ENCODE results near the gene ANTXR1. TPM values are rescaled to one million over a fixed set of nuclear protein-coding genes. Genes with fewer than 3 reads are reported as not detected.

ANTXR1 gene
- total RNA-seq, 2 donors from 2014 or later: not detected

DNA sequence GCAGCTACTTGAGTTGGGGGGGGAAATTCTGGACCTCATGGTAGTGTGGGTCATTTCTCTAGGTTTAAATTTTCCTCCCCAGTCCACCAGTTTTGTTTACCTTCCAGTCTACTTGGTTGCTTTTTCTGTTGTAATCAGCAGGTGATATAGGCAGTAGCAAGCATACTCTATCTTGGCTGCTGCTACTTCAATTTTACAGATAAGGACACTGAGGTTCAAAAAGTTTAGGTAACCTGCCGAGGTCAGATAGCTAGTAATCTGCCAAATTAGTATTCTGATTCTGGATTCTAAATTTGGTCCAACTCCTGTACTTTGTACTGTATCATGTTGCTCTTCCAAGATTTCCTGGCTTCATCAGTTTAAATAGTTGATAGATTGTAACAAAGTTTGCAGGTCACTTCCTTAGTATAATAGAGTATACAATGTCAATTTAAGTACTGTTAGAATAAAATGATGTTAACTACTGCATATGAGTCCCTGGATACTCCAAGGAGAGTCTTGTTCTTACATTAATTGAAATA lies 34.7 kb downstream of the ANTXR1 start:
- ATAC-seq: no peak
- H3K9me3 Mint-ChIP-seq: no peaks in the 10 kb centered on the region
- no peak for DNase-seq (ENCODE audit: low spot score in 2 of 2)

GRCh38 chr2:69050802-69051201 lies 37.8 kb downstream of the ANTXR1 start:
- H3K36me3 Mint-ChIP-seq: no peaks in the 10 kb centered on the region
- H3K27ac Mint-ChIP-seq: no peak overlapping the region
- no peak for ATAC-seq

More for the DNA sequence above, 34.7 kb downstream of the ANTXR1 start:
- Mint-ChIP-seq H3K36me3 (no peaks in the 10 kb centered on the region), H3K27ac (no peak overlapping the region)

DNA sequence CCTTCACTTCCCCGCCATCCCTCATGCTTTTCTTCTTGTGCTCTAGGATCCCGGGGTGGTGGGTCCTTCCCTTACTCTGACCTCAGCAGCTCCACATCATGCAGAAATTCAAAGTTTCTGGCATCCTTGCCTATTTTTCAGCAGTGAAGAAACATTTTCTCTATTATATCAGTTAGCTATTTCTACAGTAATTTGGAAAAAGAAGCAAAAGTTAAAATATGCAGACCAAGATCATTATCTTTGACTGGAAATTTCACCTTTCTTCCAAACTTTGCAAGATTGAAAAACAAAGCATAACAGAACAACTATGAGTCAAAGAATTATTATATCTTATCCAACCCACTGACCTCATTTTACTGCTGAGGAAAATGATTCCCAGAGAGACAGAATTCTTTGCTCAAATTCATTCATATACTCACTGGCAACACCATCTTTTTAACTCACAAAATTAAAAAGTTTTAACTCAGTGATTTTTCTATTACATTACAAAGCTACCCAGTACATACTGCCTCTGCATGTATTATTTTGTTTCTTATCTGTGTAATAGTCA lies 40.5 kb downstream of the ANTXR1 start:
- Mint-ChIP-seq H3K9me3 (no peaks in the 10 kb centered on the region), H3K27ac (no peak overlapping the region), H3K36me3 (no peaks in the 10 kb centered on the region)
- ATAC-seq (no peak), DNase-seq (ENCODE audit: low spot score in 2 of 2) (no peak)

More at GRCh38 chr2:69050802-69051201, 37.8 kb downstream of the ANTXR1 start:
- no peaks in the 10 kb centered on the region for H3K9me3 Mint-ChIP-seq
- no peak for DNase-seq (ENCODE audit: low spot score in 2 of 2)

- no peaks in the 10 kb centered on the region for H3K36me3 Mint-ChIP-seq
- no peaks in the 10 kb centered on the region for H3K9me3 Mint-ChIP-seq
- peak in 1 of 2 donors; percentile 20 for DNase-seq (ENCODE audit: low spot score in 2 of 2)
- H3K27ac Mint-ChIP-seq: peak overlapping the region in 1 of 2 donors; percentile 52
- ATAC-seq: peak; percentile 98 to 100
Observed at GRCh38 chr2:69054431-69054830, 41.5 kb downstream of the ANTXR1 start.

DNA sequence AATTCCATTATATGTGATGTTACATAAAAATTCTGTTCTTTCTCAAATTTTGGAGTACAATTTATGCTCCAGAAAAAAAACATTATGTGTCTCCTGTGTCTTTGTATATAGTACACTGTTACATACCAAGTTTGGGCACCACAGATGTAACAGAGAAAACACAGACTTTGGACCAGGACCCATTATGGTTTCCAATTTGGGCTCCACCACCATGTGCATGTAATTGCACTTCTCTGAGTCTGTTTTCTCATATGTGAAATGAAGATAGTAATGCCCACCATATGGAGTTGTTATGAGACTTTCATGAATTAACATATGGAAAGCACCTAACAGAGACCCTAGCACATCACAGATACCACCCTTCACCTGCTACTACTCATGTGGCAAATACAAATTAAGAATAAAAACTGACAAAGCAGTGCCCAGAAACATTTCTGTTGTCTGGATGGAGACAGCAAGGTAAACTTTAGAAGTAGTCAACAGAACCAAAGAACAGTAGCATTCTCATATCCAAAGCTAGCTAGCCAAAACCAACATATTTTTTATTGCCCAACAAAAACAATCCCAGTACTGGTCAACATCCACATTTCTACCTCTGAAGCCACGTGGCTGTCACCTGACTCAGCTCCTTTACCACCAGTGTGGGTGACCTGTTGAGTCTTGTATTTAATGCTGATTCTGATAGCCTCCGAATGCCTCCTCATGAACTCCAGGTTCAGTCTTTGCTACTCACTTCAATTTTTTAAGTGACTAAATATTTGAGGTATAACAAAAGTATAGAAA lies 42.9 kb downstream of the ANTXR1 start:
- DNase-seq (ENCODE audit: low spot score in 2 of 2): no peak
- H3K27ac Mint-ChIP-seq: no peak overlapping the region
- H3K36me3 Mint-ChIP-seq: no peaks in the 10 kb centered on the region
- ATAC-seq: no peak
- no peaks in the 10 kb centered on the region for H3K9me3 Mint-ChIP-seq

- Mint-ChIP-seq H3K36me3 (peaks cover 0 to 4% of the 10 kb centered on the region in 2 donors), H3K27ac (no peak overlapping the region), H3K9me3 (no peaks in the 10 kb centered on the region)
- ATAC-seq: no peak
- no peak for DNase-seq (ENCODE audit: low spot score in 2 of 2)
Observed at GRCh38 chr2:69057660-69058059, 44.7 kb downstream of the ANTXR1 start.

DNA sequence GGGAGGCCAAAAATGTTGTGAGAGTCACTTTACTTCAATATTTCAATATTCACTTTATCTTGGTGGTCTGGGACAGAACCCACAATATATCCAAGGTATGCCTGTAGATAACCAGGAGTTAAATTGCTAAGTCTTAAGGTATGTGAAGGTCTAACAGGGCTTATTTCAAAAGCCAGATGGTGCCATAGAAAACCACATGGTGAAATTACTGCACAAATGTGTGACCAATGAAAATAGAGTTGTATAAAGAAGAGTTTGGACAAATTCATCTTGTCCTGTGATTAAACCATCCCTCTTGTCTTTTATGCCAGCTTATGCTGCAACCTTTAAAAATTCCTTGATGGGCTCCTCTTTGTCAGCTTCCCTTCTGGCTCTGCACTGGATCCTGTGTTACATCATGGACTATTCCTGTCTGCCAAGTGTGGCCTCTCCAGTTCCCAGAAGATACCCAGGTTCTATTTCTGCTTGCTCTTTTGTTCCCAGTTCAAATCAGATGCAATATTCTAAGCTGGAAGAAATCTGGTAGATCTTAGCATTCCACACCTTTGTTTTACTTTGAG lies 46.8 kb downstream of the ANTXR1 start:
- Mint-ChIP-seq H3K27ac (no peak overlapping the region), H3K9me3 (no peaks in the 10 kb centered on the region), H3K36me3 (peaks cover 0 to 4% of the 10 kb centered on the region in 2 donors)
- DNase-seq (ENCODE audit: low spot score in 2 of 2) (no peak), ATAC-seq (no peak)

DNA sequence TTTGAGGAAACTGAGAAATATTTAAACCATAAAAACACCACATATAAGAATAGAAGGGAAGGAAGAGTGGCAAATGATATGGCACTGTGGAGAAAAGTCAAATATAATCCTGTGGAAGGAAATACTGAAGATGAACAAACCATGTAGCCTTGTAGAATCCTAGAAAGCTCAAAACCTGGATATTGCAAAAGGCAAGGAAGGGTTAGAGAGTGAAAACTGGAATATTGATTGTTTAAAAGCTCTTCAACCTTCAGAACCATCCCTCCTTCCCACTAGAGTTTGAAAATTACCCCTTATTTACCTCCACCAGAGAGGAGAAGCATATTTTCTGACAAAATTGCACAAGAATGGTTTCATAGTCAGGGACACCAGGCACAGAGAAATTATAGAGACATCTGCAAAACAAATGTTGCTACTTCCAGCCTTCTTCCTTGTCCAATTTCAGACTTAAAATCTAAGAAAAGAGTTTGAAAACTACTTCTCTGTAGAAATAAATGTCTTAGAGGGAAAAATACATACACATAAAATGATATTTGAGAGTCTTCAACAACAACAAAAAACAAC lies 48.0 kb downstream of the ANTXR1 start:
- peaks cover 0 to 4% of the 10 kb centered on the region in 2 donors for H3K36me3 Mint-ChIP-seq
- ATAC-seq (no peak), DNase-seq (ENCODE audit: low spot score in 2 of 2) (no peak)
- no peak overlapping the region for H3K27ac Mint-ChIP-seq
- H3K9me3 Mint-ChIP-seq: no peaks in the 10 kb centered on the region

DNA sequence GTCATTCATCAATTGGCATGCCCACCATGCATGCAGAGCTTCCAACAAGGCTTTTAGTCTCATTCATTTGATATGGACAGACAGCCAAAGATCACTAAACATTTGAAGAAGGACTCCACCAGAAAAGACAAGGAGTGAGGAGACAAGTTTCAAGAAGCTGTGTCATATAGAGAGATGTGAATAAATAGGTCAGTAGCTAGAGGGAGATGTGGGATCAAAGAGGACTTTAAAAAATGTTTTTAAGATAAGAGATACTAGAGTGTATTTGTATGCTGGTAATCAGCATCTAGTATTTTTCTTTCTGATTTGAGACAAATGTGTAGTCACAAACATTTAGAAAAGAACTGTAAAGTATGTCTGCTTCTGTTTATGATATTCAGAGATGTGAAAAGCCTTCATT lies 48.5 kb downstream of the ANTXR1 start:
- Mint-ChIP-seq H3K9me3 (no peaks in the 10 kb centered on the region), H3K27ac (no peak overlapping the region), H3K36me3 (peaks cover 0 to 4% of the 10 kb centered on the region in 2 donors)
- no peak for ATAC-seq
- DNase-seq (ENCODE audit: low spot score in 2 of 2): no peak

DNA sequence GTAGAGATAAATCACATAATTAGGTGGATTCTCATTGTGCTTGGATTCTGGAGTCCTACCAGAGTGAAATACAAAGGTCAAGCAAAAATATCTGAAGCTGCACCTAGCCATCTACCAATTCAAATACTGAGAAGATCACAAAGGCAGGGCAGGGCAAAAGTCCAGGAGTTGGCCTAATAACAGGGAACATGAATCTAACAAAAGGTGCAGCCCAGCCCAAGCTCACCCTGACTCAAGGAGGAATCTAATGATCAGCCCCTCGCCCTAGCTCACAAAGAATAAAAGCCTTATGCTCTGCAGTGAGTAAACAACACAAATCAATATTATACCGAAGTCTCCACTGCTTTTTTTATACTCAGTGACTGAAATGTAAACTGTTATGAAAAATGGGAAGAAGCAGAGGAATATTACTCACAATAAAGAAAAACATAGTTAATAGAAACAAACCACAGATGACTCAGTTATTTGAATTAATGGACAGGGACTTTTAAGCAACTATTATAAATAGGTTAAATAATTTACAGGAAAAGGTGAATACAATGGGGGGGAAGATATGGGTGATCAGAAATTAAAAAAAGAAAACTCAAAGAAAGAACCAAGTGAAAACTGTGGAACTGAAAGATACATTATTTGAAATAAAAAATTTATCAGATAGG lies 49.5 kb downstream of the ANTXR1 start:
- DNase-seq (ENCODE audit: low spot score in 2 of 2): no peak
- Mint-ChIP-seq H3K27ac (no peak overlapping the region), H3K36me3 (peaks cover 0 to 4% of the 10 kb centered on the region in 2 donors), H3K9me3 (no peaks in the 10 kb centered on the region)
- no peak for ATAC-seq

- H3K36me3 Mint-ChIP-seq: peaks cover 0 to 4% of the 10 kb centered on the region in 2 donors
Observed at GRCh38 chr2:69065735-69066336, 52.9 kb downstream of the ANTXR1 start.

GRCh38 chr2:69067026-69067630 lies 54.1 kb downstream of the ANTXR1 start:
- ATAC-seq: no peak
- no peaks in the 10 kb centered on the region for H3K36me3 Mint-ChIP-seq
- no peak for DNase-seq (ENCODE audit: low spot score in 2 of 2)
- no peak overlapping the region for H3K27ac Mint-ChIP-seq
- H3K9me3 Mint-ChIP-seq: no peaks in the 10 kb centered on the region

More at GRCh38 chr2:69065735-69066336, 52.9 kb downstream of the ANTXR1 start:
- no peak for DNase-seq (ENCODE audit: low spot score in 2 of 2)
- Mint-ChIP-seq H3K9me3 (no peaks in the 10 kb centered on the region), H3K27ac (no peak overlapping the region)
- no peak for ATAC-seq

- Mint-ChIP-seq H3K9me3 (no peaks in the 10 kb centered on the region), H3K36me3 (no peaks in the 10 kb centered on the region), H3K27ac (no peak overlapping the region)
- ATAC-seq (no peak), DNase-seq (ENCODE audit: low spot score in 2 of 2) (no peak)
Observed at GRCh38 chr2:69067866-69068265, 54.9 kb downstream of the ANTXR1 start.

- no peaks in the 10 kb centered on the region for H3K36me3 Mint-ChIP-seq
- DNase-seq (ENCODE audit: low spot score in 2 of 2) (no peak), ATAC-seq (no peak)
- no peak overlapping the region for H3K27ac Mint-ChIP-seq
- H3K9me3 Mint-ChIP-seq: no peaks in the 10 kb centered on the region
Observed at GRCh38 chr2:69070969-69071368, 58.0 kb downstream of the ANTXR1 start.

GRCh38 chr2:69073928-69074570 lies 61.1 kb downstream of the ANTXR1 start:
- ATAC-seq: no peak
- Mint-ChIP-seq H3K36me3 (no peaks in the 10 kb centered on the region), H3K9me3 (no peaks in the 10 kb centered on the region)

DNA sequence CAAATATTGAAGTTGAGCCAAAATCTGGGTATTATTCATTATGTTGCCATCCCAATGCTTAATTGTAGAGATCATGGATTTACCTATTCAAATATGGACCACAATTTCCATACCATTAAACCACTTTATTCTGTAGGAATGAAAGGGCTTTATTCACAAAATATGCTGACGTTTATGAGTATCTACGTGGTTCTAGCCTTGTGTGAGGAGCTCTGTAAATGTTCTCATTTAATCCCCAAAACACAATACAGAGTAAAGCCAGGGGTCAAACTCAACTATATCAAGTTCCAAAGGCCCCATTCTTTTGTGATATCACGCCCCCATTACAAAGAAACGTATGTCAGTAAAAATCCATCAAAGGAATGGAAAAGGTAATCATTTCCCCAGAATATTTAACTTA lies 61.9 kb downstream of the ANTXR1 start:
- Mint-ChIP-seq H3K36me3 (no peaks in the 10 kb centered on the region), H3K27ac (no peak overlapping the region)
- no peak for ATAC-seq

More at GRCh38 chr2:69073928-69074570, 61.1 kb downstream of the ANTXR1 start:
- no peak overlapping the region for H3K27ac Mint-ChIP-seq
- DNase-seq (ENCODE audit: low spot score in 2 of 2): no peak

More for the DNA sequence above, 61.9 kb downstream of the ANTXR1 start:
- no peaks in the 10 kb centered on the region for H3K9me3 Mint-ChIP-seq
- no peak for DNase-seq (ENCODE audit: low spot score in 2 of 2)
